Ishikawa (cell line): Measurements from ENCODE around the gene MED15.
A peak's percentile ranks its signal among the peaks of the same experiment; 100 is the strongest.

Source experiments
- CEBPB ChIP-seq: IDR thresholded peaks from 2 replicates; pipeline ENCODE4 v1.6.1; 2012
- CREB1 ChIP-seq: IDR thresholded peaks from 2 replicates; pipeline ENCODE4 v1.6.1; 2012; ENCODE audit warnings: low read depth
- EGR1 ChIP-seq: IDR thresholded peaks from 2 replicates; pipeline ENCODE4 v1.6.1; 2012
- EP300 ChIP-seq: IDR thresholded peaks from 2 replicates; pipeline ENCODE4 v1.6.1; 2012; ENCODE audit warnings: borderline replicate concordance
- NFIC ChIP-seq: IDR thresholded peaks from 2 replicates; pipeline ENCODE4 v1.6.1; 2012
- RAD21 ChIP-seq: IDR thresholded peaks from 2 replicates; pipeline ENCODE4 v1.6.1; 2012; ENCODE audit warnings: low read depth
- REST ChIP-seq: IDR thresholded peaks from 2 replicates; pipeline ENCODE4 v1.6.1; 2012; ENCODE audit warnings: low read depth, mild to moderate bottlenecking
- TAF1 ChIP-seq: IDR thresholded peaks from 2 replicates; pipeline ENCODE4 v1.6.1; 2012; ENCODE audit warnings: low read depth, mild to moderate bottlenecking
- USF1 ChIP-seq: IDR thresholded peaks from 2 replicates; pipeline ENCODE4 v1.6.1; 2012
- YY1 ChIP-seq: IDR thresholded peaks from 2 replicates; pipeline ENCODE4 v1.6.1; 2012; ENCODE audit warnings: low read depth
- ZBTB7A ChIP-seq: IDR thresholded peaks from 2 replicates; pipeline ENCODE4 v1.6.1; 2012; ENCODE audit warnings: low read depth
- TF ChIP-seq, protein P1 (sequence below): IDR thresholded peaks from 2 replicates; pipeline ENCODE4 v1.6.1; 2012

DNA sequence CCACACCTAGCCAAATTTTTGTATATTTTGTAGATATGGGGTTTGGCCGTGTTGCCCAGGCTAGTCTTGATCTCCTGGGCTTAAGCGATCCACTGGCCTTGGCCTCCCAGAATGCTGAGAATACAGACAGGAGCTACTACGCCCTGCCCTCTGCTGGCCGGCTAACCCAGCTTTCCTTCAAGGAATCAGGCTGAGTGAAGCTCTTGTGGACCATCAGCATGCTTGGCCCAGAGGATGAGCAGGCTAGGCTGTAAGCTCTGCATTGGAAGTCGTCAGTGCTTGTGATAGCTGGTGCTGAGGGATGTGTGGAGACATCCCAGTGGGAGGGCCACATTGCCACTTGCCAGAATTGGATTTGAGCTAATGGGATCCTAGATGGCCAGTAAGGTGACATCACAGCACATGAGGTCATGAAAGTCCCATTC lies 60.6 kb downstream of the MED15 start:
- TF ChIP-seq NFIC (no peak), ZBTB7A (no peak), CREB1 (no peak), CEBPB (no peak), REST (no peak), RAD21 (peak; percentile 24; the same call in 1 of the 2 replicates), EP300 (no peak), YY1 (no peak), TAF1 (no peak), USF1 (no peak), EGR1 (no peak)
- TF ChIP-seq, protein P1, sequence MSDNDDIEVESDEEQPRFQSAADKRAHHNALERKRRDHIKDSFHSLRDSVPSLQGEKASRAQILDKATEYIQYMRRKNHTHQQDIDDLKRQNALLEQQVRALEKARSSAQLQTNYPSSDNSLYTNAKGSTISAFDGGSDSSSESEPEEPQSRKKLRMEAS = no peak
